Peyer's patch (tissue), 4 donors: ENCODE results near the gene MAN1A2.

ENCODE experiments used
- CTCF ChIP-seq, 6 experiments: fragments of 450-650 bp in 4 of 6; fragments of 200-600 bp in 2 of 6; sonication (generic) in 1 of 6; IDR thresholded peaks; one replicate each; pipeline ENCODE4 v1.5.1; 2017 to 2019; ENCODE audit warnings: antibody characterized with exemption in 6 of 6, mild to moderate bottlenecking in 3 of 6, moderate library complexity in 1 of 6
- POLR2A ChIP-seq, 2 donors: fragments of 450-650 bp; IDR thresholded peaks; one replicate each; pipeline ENCODE4 v1.5.1; 2017; ENCODE audit warnings: antibody characterized with exemption in 2 of 2, mild to moderate bottlenecking in 2 of 2, moderate library complexity in 2 of 2

GRCh38 chr1:117452216-117452615, 85.0 kb downstream of the MAN1A2 start:
- no peak for TF ChIP-seq CTCF (IDR thresholded peaks at IDR 0.05)
- TF ChIP-seq POLR2A (IDR thresholded peaks at IDR 0.05), result no peak
